ENCODE measurements around the gene COX19.

The COX19 gene
- long read RNA-seq, transcript COX19-203 (2 exons, 714 nt) = minor isoform, 5 of 184 reads
- long read RNA-seq, transcript COX19-201 (3 exons, 3,666 nt) = major isoform, 155 of 184 reads
- long read RNA-seq, partial matches to known transcripts = 9 of 184 reads
- long read RNA-seq, other reads (novel, unspliced or antisense) = 15 of 184 reads

- TF ChIP-seq GABPA (IDR thresholded peaks at IDR 0.05; ENCODE audit: low read depth) (no peak), REST (IDR thresholded peaks at IDR 0.05; ENCODE audit: insufficient replicate concordance, low read depth) (no peak), POLR2AphosphoS5 (IDR thresholded peaks at IDR 0.05; ENCODE audit: low read depth) (peak; percentile 89), CTCF (IDR thresholded peaks at IDR 0.05; ENCODE audit: insufficient read depth, low read length) (no peak), SPI1 (IDR thresholded peaks at IDR 0.05; ENCODE audit: borderline replicate concordance, low read depth) (no peak)
- DNase-seq (ENCODE audit: low read depth in 1 of 2, low spot score in 1 of 2) = peak; percentile 86 to 87
- peak within 1 kb of the TSS; percentile 98 for H3K27ac ChIP-seq (replicated peaks)
- no peaks in the 10 kb centered on the region for H3K27me3 ChIP-seq (ENCODE audit: insufficient read depth, poor library complexity, severe bottlenecking)
- H3K4me3 ChIP-seq (replicated peaks; ENCODE audit: insufficient read depth, low read length) = peak within 1 kb of the TSS; percentile 99
Measured at GRCh38 chr7:974820-975681, at the start of gene COX19. TSS of gene COX19 (minus strand) at chr7:975549. CDS start at chr7:975509, 40 bp downstream.

- no peak for TF ChIP-seq CTCF (IDR thresholded peaks at IDR 0.05; ENCODE audit: insufficient read depth, low read length)
- no peak for TF ChIP-seq SPI1 (IDR thresholded peaks at IDR 0.05; ENCODE audit: borderline replicate concordance, low read depth)
- TF ChIP-seq REST (IDR thresholded peaks at IDR 0.05; ENCODE audit: insufficient replicate concordance, low read depth) = no peak
- peak; percentile 74 for TF ChIP-seq POLR2AphosphoS5 (IDR thresholded peaks at IDR 0.05; ENCODE audit: low read depth)
- TF ChIP-seq GABPA (IDR thresholded peaks at IDR 0.05; ENCODE audit: low read depth) = no peak
- H3K27ac ChIP-seq (replicated peaks) = peak overlapping the region; percentile 54
- no peak overlapping the region for H3K4me3 ChIP-seq (replicated peaks; ENCODE audit: insufficient read depth, low read length)
- DNase-seq (ENCODE audit: low read depth in 1 of 2, low spot score in 1 of 2) = peak; percentile 69 to 93
- no peaks in the 10 kb centered on the region for H3K27me3 ChIP-seq (ENCODE audit: insufficient read depth, poor library complexity, severe bottlenecking)
Measured at GRCh38 chr7:1024331-1024841, 49.0 kb upstream of the COX19 start.

- no peak overlapping the region for H3K4me3 ChIP-seq (replicated peaks; ENCODE audit: insufficient read depth, low read length)
- no peak for DNase-seq (ENCODE audit: low read depth in 1 of 2, low spot score in 1 of 2)
Measured at GRCh38 chr7:1022801-1023465, 47.6 kb upstream of the COX19 start.

More at GRCh38 chr7:1022801-1023465, 47.6 kb upstream of the COX19 start:
- Histone ChIP-seq H3K27ac (replicated peaks) (no peak overlapping the region), H3K27me3 (ENCODE audit: insufficient read depth, poor library complexity, severe bottlenecking) (no peaks in the 10 kb centered on the region)
- TF ChIP-seq REST (IDR thresholded peaks at IDR 0.05; ENCODE audit: insufficient replicate concordance, low read depth) (no peak), POLR2AphosphoS5 (IDR thresholded peaks at IDR 0.05; ENCODE audit: low read depth) (no peak), CTCF (IDR thresholded peaks at IDR 0.05; ENCODE audit: insufficient read depth, low read length) (no peak), SPI1 (IDR thresholded peaks at IDR 0.05; ENCODE audit: borderline replicate concordance, low read depth) (no peak), GABPA (IDR thresholded peaks at IDR 0.05; ENCODE audit: low read depth) (no peak)
